Esophagus (tissue), 2 donors: Measurements from ENCODE around the gene EMILIN3. TPM values are rescaled to one million over a fixed set of nuclear protein-coding genes. Genes with fewer than 3 reads are reported as not detected.
"Not testable (repeated sequence)": the region's sequence is repeated elsewhere in the genome, so short reads cannot be mapped to it uniquely, and the experiment has no call there.

Source experiments
- H3K27ac ChIP-seq, 2 donors: one replicate each; pipeline ENCODE4 v1.5.1; 2013; ENCODE audit warnings: low read depth in 2 of 2, mild to moderate bottlenecking in 2 of 2, inconsistent platforms in 1 of 2, low read length in 1 of 2, moderate library complexity in 1 of 2
- H3K27me3 ChIP-seq, 2 donors: one replicate each; pipeline ENCODE4 v1.6.1; 2013; ENCODE audit warnings: low read length in 2 of 2, control low read depth in 1 of 2, mild to moderate bottlenecking in 1 of 2; ENCODE audit not compliant: insufficient read depth in 2 of 2, control insufficient read depth in 1 of 2
- H3K36me3 ChIP-seq, 2 donors: one replicate each; pipeline ENCODE4 v1.6.1; 2013; ENCODE audit warnings: low read length in 1 of 2; ENCODE audit not compliant: control insufficient read depth in 2 of 2, insufficient read depth in 2 of 2
- H3K4me1 ChIP-seq, 2 donors: one replicate each; pipeline ENCODE4 v1.6.1; 2013; ENCODE audit warnings: low read length in 1 of 2; ENCODE audit not compliant: control insufficient read depth in 2 of 2, insufficient read depth in 2 of 2
- H3K4me3 ChIP-seq, 2 donors: one replicate each; pipeline ENCODE4 v1.5.1; 2013; ENCODE audit warnings: low read length in 2 of 2, mild to moderate bottlenecking in 2 of 2, low read depth in 1 of 2, moderate library complexity in 1 of 2
- H3K9me3 ChIP-seq, 2 donors: one replicate each; pipeline ENCODE4 v1.6.1; 2013; ENCODE audit warnings: mild to moderate bottlenecking in 2 of 2, low read depth in 1 of 2, low read length in 1 of 2, moderate library complexity in 1 of 2; ENCODE audit not compliant: control insufficient read depth in 2 of 2, insufficient read depth in 1 of 2
- WGBS, 2 donors: extraction: QIAGEN DNeasy Blood & Tissue Kit; methylation state at CpG; one replicate each; pipeline ENCODE4 v1.1.7; 2013; 5-methylcytosine and 5-hydroxymethylcytosine counted together
- polyA plus RNA-seq, 2 donors: library from polyadenylated mRNA; stranded (reverse); fragments of 200-250 nt; gene quantifications; one replicate each; pipeline ENCODE4 v1.2.3, GENCODE V29; 2013
- donor health status: healthy with polysubstance abuse.
- donor health status: Bipolar disorder and iron deficiency.

EMILIN3 gene
- polyA plus RNA-seq, 2 donors: 0.27 to 0.43 TPM

DNA sequence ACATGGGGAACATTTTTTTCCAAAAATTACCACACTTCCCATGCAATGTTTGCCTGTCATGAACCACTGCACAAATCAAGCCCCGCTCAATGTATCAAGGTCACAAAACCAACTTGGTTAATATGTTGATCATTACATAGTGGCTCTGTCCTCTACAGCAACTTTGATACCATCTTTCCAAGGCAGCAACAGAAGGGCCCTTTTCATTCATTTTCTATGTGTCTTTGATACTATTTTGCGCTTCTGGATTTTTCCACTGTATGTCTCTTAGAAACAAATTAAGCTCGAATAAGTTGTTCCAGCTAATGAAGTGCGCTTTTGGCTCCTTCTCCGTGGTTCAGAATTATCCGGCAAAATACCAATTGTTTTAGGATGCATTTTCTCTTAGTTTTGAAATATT, 50.6 kb downstream of the EMILIN3 start:
- Histone ChIP-seq H3K27me3 (no peaks in the 10 kb centered on the region), H3K4me3 (peak overlapping the region in 1 of 2 donors; percentile 72)

DNA sequence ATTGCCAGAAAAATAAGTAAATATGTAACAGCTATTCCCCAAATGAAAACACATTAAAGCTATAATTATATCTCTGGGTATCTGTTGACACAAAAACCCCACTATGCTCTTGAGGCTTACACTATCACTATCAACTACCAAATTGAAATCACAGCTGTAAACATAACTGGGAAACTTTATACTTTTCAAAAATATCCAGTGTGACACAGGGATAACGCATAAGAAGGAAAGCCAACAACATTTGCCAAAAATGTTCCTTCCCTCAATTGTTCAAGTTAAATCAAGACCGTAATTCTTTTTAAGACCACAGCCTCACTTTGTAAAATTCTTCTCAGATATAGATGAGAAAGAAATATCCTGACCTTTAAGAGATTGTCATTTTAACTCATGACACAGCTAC, 52.2 kb downstream of the EMILIN3 start:
- no peak overlapping the region for H3K27ac ChIP-seq
- no peaks in the 10 kb centered on the region for H3K9me3 ChIP-seq
- no peak overlapping the region for H3K4me3 ChIP-seq
- H3K36me3 ChIP-seq: no peaks in the 10 kb centered on the region
- H3K27me3 ChIP-seq: no peaks in the 10 kb centered on the region
- 71 to 82% methylated on average over 2 of the region's 2 CpGs for WGBS, 2 donors
- H3K4me1 ChIP-seq: peaks cover 2 to 8% of the 10 kb centered on the region in 2 donors

More for the DNA sequence above, 50.6 kb downstream of the EMILIN3 start:
- Histone ChIP-seq H3K9me3 (no peaks in the 10 kb centered on the region), H3K36me3 (no peaks in the 10 kb centered on the region), H3K4me1 (peaks cover 2 to 4% of the 10 kb centered on the region in 2 donors), H3K27ac (no peak overlapping the region)
- 62 to 72% methylated on average over 6 of the region's 6 CpGs for WGBS, 2 donors

DNA sequence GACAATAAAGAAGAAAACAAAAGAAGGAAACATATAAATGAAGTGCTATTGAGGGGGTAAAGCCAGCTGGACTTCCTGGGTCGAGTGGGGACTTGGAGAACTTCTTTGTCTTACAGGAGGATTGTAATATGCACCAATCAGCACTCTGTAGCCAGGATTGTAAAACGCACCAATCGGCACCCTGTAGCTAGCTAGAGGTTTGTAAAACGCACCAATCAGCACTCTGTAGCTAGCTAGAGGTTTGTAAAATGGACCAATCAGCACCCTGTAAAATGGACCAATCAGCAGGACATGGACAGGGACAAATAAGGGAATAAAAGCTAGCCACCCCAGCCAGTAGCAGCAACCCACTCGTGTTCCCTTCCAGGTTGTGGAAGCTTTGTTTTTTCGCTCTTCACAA, 54.6 kb downstream of the EMILIN3 start:
- not testable (repeated sequence) for H3K4me1 ChIP-seq, H3K4me3 ChIP-seq, H3K36me3 ChIP-seq, H3K27ac ChIP-seq, H3K9me3 ChIP-seq, H3K27me3 ChIP-seq
- 93% methylated on average over 6 of the region's 6 CpGs for WGBS, 2 donors

Other genes with a start within 250 kb of the EMILIN3 start
- gene PLCG1, start 229.3 kb downstream of the EMILIN3 start, polyA plus RNA-seq: 10 to 100 TPM; 26.2 to 45.3 TPM
- gene ZHX3, start 49.1 kb downstream of the EMILIN3 start, polyA plus RNA-seq: 1 to 10 TPM; 6.6 to 9.6 TPM
- 10 to 100 TPM; 26.4 to 84.1 TPM for gene LPIN3, start 26.0 kb downstream of the EMILIN3 start, polyA plus RNA-seq